GM23248 (cell line): ENCODE measurements around the gene CXorf58.
"Not testable (repeated sequence)": the region's sequence is repeated elsewhere in the genome, so short reads cannot be mapped to it uniquely, and the experiment has no call there.

Source experiments
- EZH2 ChIP-seq: fragments of 200-600 bp; sonication (generic); IDR thresholded peaks from 2 replicates; pipeline ENCODE4 v1.6.1; 2018; ENCODE audit warnings: antibody characterized with exemption, mild to moderate bottlenecking; ENCODE audit not compliant: insufficient read depth, poor library complexity, severe bottlenecking
- EZH2phosphoT487 ChIP-seq: fragments of 200-600 bp; sonication (generic); IDR thresholded peaks from 2 replicates; pipeline ENCODE4 v1.6.1; 2018; ENCODE audit warnings: antibody characterized with exemption, moderate library complexity, mild to moderate bottlenecking, low read depth; ENCODE audit not compliant: insufficient read depth

DNA sequence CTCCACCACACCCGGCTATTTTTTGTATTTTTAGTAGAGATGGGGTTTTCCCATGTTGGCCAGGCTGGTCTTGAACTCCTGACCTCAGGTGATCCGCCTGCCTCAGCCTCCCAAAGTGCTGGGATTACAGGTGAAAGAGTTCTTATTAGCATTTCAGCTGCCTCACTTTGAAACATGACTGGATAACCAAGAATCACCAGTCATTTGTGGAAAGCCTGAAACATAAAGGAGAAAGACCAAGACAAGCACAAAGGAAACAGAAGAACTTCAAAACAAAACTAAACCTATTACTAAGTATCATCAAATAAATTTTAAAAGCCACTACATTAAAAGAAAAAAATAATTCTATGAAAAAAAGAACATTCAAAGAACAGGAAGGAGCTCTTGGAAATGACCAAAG is 45.9 kb upstream of the CXorf58 start:
- not testable (repeated sequence) for TF ChIP-seq EZH2phosphoT487, EZH2
